Mesendoderm (in vitro differentiated cells): ENCODE data around the gene DLG5. TPM values are rescaled to one million over a fixed set of nuclear protein-coding genes. Genes with fewer than 3 reads are reported as not detected.

Source experiments
- DNase-seq: peaks from one replicate; pipeline ENCODE4 v3.0.0; 2013
- H2AK5ac ChIP-seq: 2 replicates; pipeline ENCODE4 v1.6.1; 2013; ENCODE audit warnings: low read length, inconsistent platforms
- H2BK120ac ChIP-seq: 2 replicates; pipeline ENCODE4 v1.6.1; 2013; ENCODE audit warnings: low read depth, mild to moderate bottlenecking, low read length, moderate library complexity, mixed read lengths
- H2BK15ac ChIP-seq: replicated peaks from 2 replicates; pipeline ENCODE4 v1.6.1; 2013; ENCODE audit warnings: low read depth, mild to moderate bottlenecking, moderate library complexity
- H2BK5ac ChIP-seq: 2 replicates; pipeline ENCODE4 v1.6.1; 2013; ENCODE audit warnings: low read length, inconsistent platforms
- H3K18ac ChIP-seq: 2 replicates; pipeline ENCODE4 v1.6.1; 2013; ENCODE audit warnings: mild to moderate bottlenecking, low read length, mixed read lengths
- H3K23ac ChIP-seq: one replicate; pipeline ENCODE4 v1.6.1; 2013; ENCODE audit warnings: low read length
- H3K27ac ChIP-seq: 2 replicates; pipeline ENCODE4 v1.5.1; 2013; ENCODE audit warnings: low read depth, mild to moderate bottlenecking, inconsistent platforms, low read length, moderate library complexity
- H3K27me3 ChIP-seq: 2 replicates; pipeline ENCODE4 v1.6.1; 2013; ENCODE audit warnings: low read length, control low read depth, mild to moderate bottlenecking, inconsistent platforms; ENCODE audit not compliant: insufficient read depth, poor library complexity
- H3K36me3 ChIP-seq: 2 replicates; pipeline ENCODE4 v1.6.1; 2013; ENCODE audit warnings: low read length, inconsistent platforms; ENCODE audit not compliant: control insufficient read depth, insufficient read depth
- H3K4ac ChIP-seq: one replicate; pipeline ENCODE4 v1.6.1; 2013; ENCODE audit warnings: low read depth, mild to moderate bottlenecking, low read length, moderate library complexity
- H3K4me1 ChIP-seq: 2 replicates; pipeline ENCODE4 v1.6.1; 2013; ENCODE audit warnings: low read depth, low read length, inconsistent platforms; ENCODE audit not compliant: control insufficient read depth
- H3K4me2 ChIP-seq: 2 replicates; pipeline ENCODE4 v1.6.1; 2013; ENCODE audit warnings: low read length
- H3K4me3 ChIP-seq: 2 replicates; pipeline ENCODE4 v1.5.1; 2013; ENCODE audit warnings: mild to moderate bottlenecking, low read length
- H3K56ac ChIP-seq: one replicate; pipeline ENCODE4 v1.6.1; 2013; ENCODE audit warnings: low read length
- H3K79me1 ChIP-seq: 2 replicates; pipeline ENCODE4 v1.6.1; 2013; ENCODE audit warnings: low read length, inconsistent platforms
- H3K79me2 ChIP-seq: 2 replicates; pipeline ENCODE4 v1.6.1; 2013; ENCODE audit warnings: mild to moderate bottlenecking, low read length; ENCODE audit not compliant: control insufficient read depth, insufficient read depth
- H3K9ac ChIP-seq: 2 replicates; pipeline ENCODE4 v1.6.1; 2013; ENCODE audit warnings: low read length, inconsistent platforms
- H4K5ac ChIP-seq: one replicate; pipeline ENCODE4 v1.6.1; 2013; ENCODE audit warnings: low read length
- H4K8ac ChIP-seq: one replicate; pipeline ENCODE4 v1.6.1; 2013; ENCODE audit warnings: low read depth, mild to moderate bottlenecking, control low read depth, low read length, moderate library complexity
- WGBS: extraction: QIAGEN DNeasy Blood & Tissue Kit; methylation state at CpG from one replicate; pipeline ENCODE4 v1.1.7; 2013; ENCODE audit warnings: low lambda C conversion rate, missing lambda C conversion rate; ENCODE audit not compliant: insufficient coverage; ENCODE audit errors: extremely low coverage; 5-methylcytosine and 5-hydroxymethylcytosine counted together
- polyA plus RNA-seq, 2 experiments: library from polyadenylated mRNA; stranded (reverse); fragments of 200-250 nt; gene quantifications; one replicate each; pipeline ENCODE4 v1.2.3, GENCODE V29; 2013

DLG5 gene
- 58.5 TPM for polyA plus RNA-seq (2013, experiment 1 of 2)
- 57.0 TPM for polyA plus RNA-seq (2013, experiment 2 of 2)

GRCh38 chr10:77926566-77927401 lies at the start of gene DLG5:
Gene DLG5, minus strand, starts transcription at chr10:77926755. Its CDS starts 235 bp downstream, at chr10:77926520.
- peak within 1 kb of the TSS; percentile 100 for H3K18ac ChIP-seq
- H4K8ac ChIP-seq: peak within 1 kb of the TSS; percentile 30
- peak within 1 kb of the TSS; percentile 94 for H3K9ac ChIP-seq
- peaks cover 2% of the 10 kb centered on the region for H3K79me1 ChIP-seq
- H3K27me3 ChIP-seq: no peaks in the 10 kb centered on the region
- DNase-seq: peak; percentile 45
- peak within 1 kb of the TSS; percentile 97 for H3K23ac ChIP-seq
- WGBS: no CpG with 5 or more reads among the region's 95 CpGs
- no peak within 1 kb of the TSS for H2AK5ac ChIP-seq
- H4K5ac ChIP-seq: no peak within 1 kb of the TSS
- peak within 1 kb of the TSS; percentile 98 for H3K56ac ChIP-seq
- H3K4me3 ChIP-seq: peak within 1 kb of the TSS; percentile 77
- H3K4me2 ChIP-seq: peak within 1 kb of the TSS; percentile 45
- peak within 1 kb of the TSS; percentile 58 for H3K4ac ChIP-seq
- peak within 1 kb of the TSS; percentile 82 for H2BK5ac ChIP-seq
- H2BK120ac ChIP-seq: peak within 1 kb of the TSS; percentile 4
- peak within 1 kb of the TSS; percentile 32 for H3K27ac ChIP-seq
- H2BK15ac ChIP-seq: no peak within 1 kb of the TSS
- H3K79me2 ChIP-seq: peaks cover 45% of the 10 kb centered on the region
- H3K36me3 ChIP-seq: no peaks in the 10 kb centered on the region
- H3K4me1 ChIP-seq: peaks cover 13% of the 10 kb centered on the region

- Histone ChIP-seq H3K27ac (no peak overlapping the region), H2AK5ac (no peak overlapping the region), H3K4ac (no peak overlapping the region), H3K36me3 (peaks cover 15% of the 10 kb centered on the region), H3K79me2 (no peaks in the 10 kb centered on the region), H3K23ac (no peak overlapping the region), H2BK5ac (no peak overlapping the region), H2BK120ac (no peak overlapping the region), H2BK15ac (no peak overlapping the region), H3K56ac (peak overlapping the region; percentile 36), H3K79me1 (no peaks in the 10 kb centered on the region), H3K9ac (no peak overlapping the region), H3K4me1 (peaks cover 5% of the 10 kb centered on the region), H4K5ac (no peak overlapping the region), H3K27me3 (no peaks in the 10 kb centered on the region), H3K4me3 (no peak overlapping the region), H4K8ac (no peak overlapping the region), H3K4me2 (no peak overlapping the region), H3K18ac (no peak overlapping the region)
- DNase-seq: no peak
- no CpG with 5 or more reads among the region's 9 CpGs for WGBS
Observed at GRCh38 chr10:77975086-77975666, 48.6 kb upstream of the DLG5 start.

- no peak overlapping the region for H2AK5ac ChIP-seq
- H3K4me2 ChIP-seq: no peak overlapping the region
- H3K9ac ChIP-seq: no peak overlapping the region
- no peaks in the 10 kb centered on the region for H3K27me3 ChIP-seq
- H3K36me3 ChIP-seq: peaks cover 11% of the 10 kb centered on the region
- H2BK120ac ChIP-seq: no peak overlapping the region
- H3K4ac ChIP-seq: no peak overlapping the region
- H3K18ac ChIP-seq: no peak overlapping the region
- H4K5ac ChIP-seq: no peak overlapping the region
- peak; percentile 91 for DNase-seq
- WGBS: no CpG with 5 or more reads among the region's 8 CpGs
- peaks cover 5% of the 10 kb centered on the region for H3K4me1 ChIP-seq
- no peak overlapping the region for H3K23ac ChIP-seq
- H3K27ac ChIP-seq: no peak overlapping the region
- H2BK5ac ChIP-seq: no peak overlapping the region
- H3K4me3 ChIP-seq: no peak overlapping the region
- no peaks in the 10 kb centered on the region for H3K79me1 ChIP-seq
- peak overlapping the region; percentile 68 for H4K8ac ChIP-seq
- no peaks in the 10 kb centered on the region for H3K79me2 ChIP-seq
- H2BK15ac ChIP-seq: no peak overlapping the region
- no peak overlapping the region for H3K56ac ChIP-seq
Observed at GRCh38 chr10:77974396-77975074, 48.0 kb upstream of the DLG5 start.

GRCh38 chr10:77973276-77973675 lies 46.7 kb upstream of the DLG5 start:
- no peak overlapping the region for H3K27ac ChIP-seq
- H3K4me3 ChIP-seq: no peak overlapping the region
- H4K5ac ChIP-seq: no peak overlapping the region
- no peaks in the 10 kb centered on the region for H3K79me1 ChIP-seq
- WGBS: no CpG with 5 or more reads among the region's 5 CpGs
- no peaks in the 10 kb centered on the region for H3K79me2 ChIP-seq
- H2AK5ac ChIP-seq: no peak overlapping the region
- no peak for DNase-seq
- no peak overlapping the region for H2BK15ac ChIP-seq
- no peak overlapping the region for H2BK5ac ChIP-seq
- no peak overlapping the region for H3K56ac ChIP-seq
- no peak overlapping the region for H3K4ac ChIP-seq
- no peak overlapping the region for H4K8ac ChIP-seq
- no peak overlapping the region for H3K9ac ChIP-seq
- H3K27me3 ChIP-seq: no peaks in the 10 kb centered on the region
- peaks cover 5% of the 10 kb centered on the region for H3K4me1 ChIP-seq
- no peak overlapping the region for H3K18ac ChIP-seq
- H3K36me3 ChIP-seq: peaks cover 9% of the 10 kb centered on the region
- no peak overlapping the region for H2BK120ac ChIP-seq
- H3K23ac ChIP-seq: no peak overlapping the region
- H3K4me2 ChIP-seq: no peak overlapping the region

- Histone ChIP-seq H3K27me3 (no peaks in the 10 kb centered on the region), H3K4ac (no peak overlapping the region), H3K4me3 (no peak overlapping the region), H3K79me1 (no peaks in the 10 kb centered on the region), H3K23ac (no peak overlapping the region), H4K5ac (no peak overlapping the region), H3K79me2 (no peaks in the 10 kb centered on the region), H4K8ac (no peak overlapping the region), H3K18ac (no peak overlapping the region), H2BK5ac (no peak overlapping the region), H2BK15ac (peak overlapping the region; percentile 62), H3K9ac (no peak overlapping the region), H3K27ac (no peak overlapping the region), H3K36me3 (peaks cover under 1% of the 10 kb centered on the region), H3K4me2 (no peak overlapping the region), H3K56ac (peak overlapping the region; percentile 36), H2AK5ac (no peak overlapping the region), H2BK120ac (no peak overlapping the region), H3K4me1 (peaks cover 5% of the 10 kb centered on the region)
- WGBS: no CpG with 5 or more reads among the region's 5 CpGs
- DNase-seq: peak; percentile 41
Observed at GRCh38 chr10:77972148-77972547, 45.6 kb upstream of the DLG5 start.
